Prostate gland (tissue), 2 donors: ENCODE data around the gene ALG1.
"Not testable (repeated sequence)": the region's sequence is repeated elsewhere in the genome, so short reads cannot be mapped to it uniquely, and the experiment has no call there.

Experiments used
- POLR2A ChIP-seq: fragments of 450-650 bp; IDR thresholded peaks from one replicate; pipeline ENCODE4 v1.6.1; 2016; ENCODE audit warnings: antibody characterized with exemption, mild to moderate bottlenecking
- POLR2AphosphoS5 ChIP-seq: sonication (generic); formaldehyde crosslinking; IDR thresholded peaks from one replicate; pipeline ENCODE4 v1.6.1; 2017; ENCODE audit warnings: antibody characterized with exemption
- TF ChIP-seq, protein P1 (sequence below), 4 experiments: fragments of 200-600 bp in 2 of 4; fragments of 450-650 bp in 2 of 4; sonication (generic) in 2 of 4; IDR thresholded peaks; 1 replicate in 3 of 4; 2 replicates in 1 of 4; pipeline ENCODE4 v1.5.1; 2016 to 2019; ENCODE audit warnings: antibody characterized with exemption in 4 of 4, mild to moderate bottlenecking in 2 of 4, moderate library complexity in 2 of 4

DNA sequence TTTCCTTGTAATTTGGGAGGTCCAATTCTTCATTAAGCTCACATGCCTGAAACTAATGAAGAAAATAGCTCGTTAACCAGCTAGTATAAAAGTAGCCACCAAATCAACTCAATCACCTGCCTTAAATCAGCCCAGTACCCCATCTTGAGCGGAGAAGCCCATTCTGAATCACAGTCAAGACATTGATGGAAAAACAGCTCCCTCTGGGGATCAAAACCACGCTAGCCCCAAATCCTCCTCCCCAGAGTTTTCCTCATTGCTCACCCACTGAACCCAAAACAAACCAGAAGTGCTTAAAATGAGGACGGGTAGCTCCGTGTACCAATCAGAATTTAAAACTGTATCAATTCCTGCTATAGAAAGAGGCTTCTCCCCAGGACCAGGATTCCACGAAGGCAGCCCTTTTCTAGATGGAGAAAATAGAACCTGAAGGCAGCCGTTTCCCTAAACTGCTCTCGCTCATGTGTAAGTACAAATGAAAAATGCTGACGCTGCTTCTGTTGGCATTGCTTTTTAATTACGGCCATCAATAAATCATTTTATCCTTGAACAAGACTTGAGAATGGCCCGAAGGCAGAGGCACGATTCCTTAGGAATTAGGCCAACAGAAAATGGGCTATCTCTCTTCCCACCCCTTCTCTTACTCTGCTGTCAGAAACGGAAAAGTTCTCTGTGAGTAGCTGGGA lies 61.4 kb downstream of the ALG1 start:
- TF ChIP-seq, protein P1, sequence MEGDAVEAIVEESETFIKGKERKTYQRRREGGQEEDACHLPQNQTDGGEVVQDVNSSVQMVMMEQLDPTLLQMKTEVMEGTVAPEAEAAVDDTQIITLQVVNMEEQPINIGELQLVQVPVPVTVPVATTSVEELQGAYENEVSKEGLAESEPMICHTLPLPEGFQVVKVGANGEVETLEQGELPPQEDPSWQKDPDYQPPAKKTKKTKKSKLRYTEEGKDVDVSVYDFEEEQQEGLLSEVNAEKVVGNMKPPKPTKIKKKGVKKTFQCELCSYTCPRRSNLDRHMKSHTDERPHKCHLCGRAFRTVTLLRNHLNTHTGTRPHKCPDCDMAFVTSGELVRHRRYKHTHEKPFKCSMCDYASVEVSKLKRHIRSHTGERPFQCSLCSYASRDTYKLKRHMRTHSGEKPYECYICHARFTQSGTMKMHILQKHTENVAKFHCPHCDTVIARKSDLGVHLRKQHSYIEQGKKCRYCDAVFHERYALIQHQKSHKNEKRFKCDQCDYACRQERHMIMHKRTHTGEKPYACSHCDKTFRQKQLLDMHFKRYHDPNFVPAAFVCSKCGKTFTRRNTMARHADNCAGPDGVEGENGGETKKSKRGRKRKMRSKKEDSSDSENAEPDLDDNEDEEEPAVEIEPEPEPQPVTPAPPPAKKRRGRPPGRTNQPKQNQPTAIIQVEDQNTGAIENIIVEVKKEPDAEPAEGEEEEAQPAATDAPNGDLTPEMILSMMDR (IDR thresholded peaks at IDR 0.05) = peak in 1 of 4 experiments; percentile 18
- not testable (repeated sequence) for TF ChIP-seq POLR2A, POLR2AphosphoS5
